BE2C (cell line): Measurements from ENCODE around the gene OLFM2.

Source experiments
- DNase-seq: peaks from one replicate; pipeline ENCODE4 v3.0.0-alpha.2; 2020
- H3K27me3 ChIP-seq: fragments of 250-450 bp; sonication (Bioruptor Pico); 2 replicates; pipeline ENCODE4 v1.5.1; 2020; ENCODE audit warnings: mild to moderate bottlenecking
- H3K36me3 ChIP-seq: fragments of 250-450 bp; sonication (Bioruptor Pico); 2 replicates; pipeline ENCODE4 v1.5.1; 2020; ENCODE audit warnings: mild to moderate bottlenecking
- H3K4me1 ChIP-seq: fragments of 250-450 bp; sonication (Bioruptor Pico); 2 replicates; pipeline ENCODE4 v1.5.1; 2020
- H3K4me3 ChIP-seq: 2 replicates; pipeline ENCODE4 v1.5.1; 2011; ENCODE audit warnings: low read depth, low read length
- H3K9me3 ChIP-seq: fragments of 250-450 bp; sonication (Bioruptor Pico); 2 replicates; pipeline ENCODE4 v1.5.1; 2020
- TF ChIP-seq, protein P1 (sequence below): IDR thresholded peaks from 2 replicates; pipeline ENCODE4 v1.5.1; 2012; ENCODE audit warnings: mild to moderate bottlenecking, low read depth, low read length

The OLFM2 gene

GRCh38 chr19:9906475-9907087 lies 29.7 kb downstream of the OLFM2 start:
- TF ChIP-seq, protein P1, sequence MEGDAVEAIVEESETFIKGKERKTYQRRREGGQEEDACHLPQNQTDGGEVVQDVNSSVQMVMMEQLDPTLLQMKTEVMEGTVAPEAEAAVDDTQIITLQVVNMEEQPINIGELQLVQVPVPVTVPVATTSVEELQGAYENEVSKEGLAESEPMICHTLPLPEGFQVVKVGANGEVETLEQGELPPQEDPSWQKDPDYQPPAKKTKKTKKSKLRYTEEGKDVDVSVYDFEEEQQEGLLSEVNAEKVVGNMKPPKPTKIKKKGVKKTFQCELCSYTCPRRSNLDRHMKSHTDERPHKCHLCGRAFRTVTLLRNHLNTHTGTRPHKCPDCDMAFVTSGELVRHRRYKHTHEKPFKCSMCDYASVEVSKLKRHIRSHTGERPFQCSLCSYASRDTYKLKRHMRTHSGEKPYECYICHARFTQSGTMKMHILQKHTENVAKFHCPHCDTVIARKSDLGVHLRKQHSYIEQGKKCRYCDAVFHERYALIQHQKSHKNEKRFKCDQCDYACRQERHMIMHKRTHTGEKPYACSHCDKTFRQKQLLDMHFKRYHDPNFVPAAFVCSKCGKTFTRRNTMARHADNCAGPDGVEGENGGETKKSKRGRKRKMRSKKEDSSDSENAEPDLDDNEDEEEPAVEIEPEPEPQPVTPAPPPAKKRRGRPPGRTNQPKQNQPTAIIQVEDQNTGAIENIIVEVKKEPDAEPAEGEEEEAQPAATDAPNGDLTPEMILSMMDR, result no peak
- Histone ChIP-seq H3K27me3 (0 out of 2 replicates have a peak, but pooled peaks cover under 1% of the 10 kb centered on the region), H3K9me3 (no peaks in the 10 kb centered on the region), H3K4me1 (no peaks in the 10 kb centered on the region), H3K36me3 (no peaks in the 10 kb centered on the region), H3K4me3 (no peak overlapping the region)
- no peak for DNase-seq

- DNase-seq, result no peak
- TF ChIP-seq, protein P1, result no peak
- H3K4me1 ChIP-seq, result no peaks in the 10 kb centered on the region
- no peaks in the 10 kb centered on the region for H3K9me3 ChIP-seq
- no peak overlapping the region for H3K4me3 ChIP-seq
- H3K36me3 ChIP-seq, result no peaks in the 10 kb centered on the region
- 0 out of 2 replicates have a peak, but pooled peaks cover 4% of the 10 kb centered on the region for H3K27me3 ChIP-seq
Observed at GRCh38 chr19:9903336-9903735, 33.0 kb downstream of the OLFM2 start.

- Histone ChIP-seq H3K36me3 (no peaks in the 10 kb centered on the region), H3K9me3 (no peaks in the 10 kb centered on the region), H3K27me3 (0 out of 2 replicates have a peak, but pooled peaks cover 4% of the 10 kb centered on the region), H3K4me1 (no peaks in the 10 kb centered on the region), H3K4me3 (no peak overlapping the region)
- TF ChIP-seq, protein P1, result no peak
- no peak for DNase-seq
Observed at GRCh38 chr19:9901642-9902041, 34.7 kb downstream of the OLFM2 start.

- no peak for DNase-seq
- Histone ChIP-seq H3K36me3 (no peaks in the 10 kb centered on the region), H3K4me1 (no peaks in the 10 kb centered on the region), H3K27me3 (0 out of 2 replicates have a peak, but pooled peaks cover 4% of the 10 kb centered on the region), H3K4me3 (no peak overlapping the region), H3K9me3 (no peaks in the 10 kb centered on the region)
- TF ChIP-seq, protein P1, result no peak
Observed at GRCh38 chr19:9901020-9901419, 35.3 kb downstream of the OLFM2 start.

- TF ChIP-seq, protein P1, result no peak
- Histone ChIP-seq H3K9me3 (no peaks in the 10 kb centered on the region), H3K4me1 (no peaks in the 10 kb centered on the region), H3K27me3 (no peaks in the 10 kb centered on the region; the same call in 1 of the 2 replicates), H3K4me3 (no peak overlapping the region), H3K36me3 (no peaks in the 10 kb centered on the region)
- no peak for DNase-seq
Observed at GRCh38 chr19:9891609-9892373, 44.5 kb downstream of the OLFM2 start.

- Histone ChIP-seq H3K27me3 (no peaks in the 10 kb centered on the region; the same call in 1 of the 2 replicates), H3K9me3 (no peaks in the 10 kb centered on the region), H3K36me3 (no peaks in the 10 kb centered on the region), H3K4me3 (no peak overlapping the region), H3K4me1 (no peaks in the 10 kb centered on the region)
- DNase-seq, result peak; percentile 26
- TF ChIP-seq, protein P1, result peak; percentile 29
Observed at GRCh38 chr19:9885077-9885552, 51.2 kb downstream of the OLFM2 start.
